DOHH2 (cell line): Measurements from ENCODE around the gene SLC10A6.

Source experiments
- CTCF ChIP-seq: fragments of 200-600 bp; sonication (generic); IDR thresholded peaks from one replicate; pipeline ENCODE4 v1.5.1; 2014; ENCODE audit warnings: antibody characterized with exemption, mild to moderate bottlenecking, low read depth, low read length; ENCODE audit not compliant: poor library complexity, severe bottlenecking
- EZH2phosphoT487 ChIP-seq: fragments of 200-600 bp; sonication (generic); IDR thresholded peaks from 2 replicates; pipeline ENCODE4 v1.6.1; 2017; ENCODE audit warnings: borderline replicate concordance, mild to moderate bottlenecking, antibody characterized with exemption, low read length, moderate library complexity, mixed read lengths

- TF ChIP-seq CTCF, result no peak
- TF ChIP-seq EZH2phosphoT487, result no peak
These were observed 45.3 kb upstream of the SLC10A6 start for GRCh38 chr4:86894455-86894854.
